Measurements from ENCODE around the gene NRL. TPM values are rescaled to one million over a fixed set of nuclear protein-coding genes. Genes with fewer than 3 reads are reported as not detected.

Gene NRL
- total RNA-seq, 1 experiment from 2014 or later = 1.4 TPM

- Histone ChIP-seq H3K27me3 (ENCODE audit: control insufficient read depth, insufficient read depth, low read length) (no peaks in the 10 kb centered on the region), H3K27ac (ENCODE audit: low read length) (peak overlapping the region; percentile 84; the same call in 1 of the 2 replicates), H3K4me3 (ENCODE audit: low read depth in 2 of 2, low read length in 2 of 2) (no peak overlapping the region), H3K36me3 (ENCODE audit: control insufficient read depth, insufficient read depth, low read length) (no peaks in the 10 kb centered on the region; the same call in 1 of the 2 replicates), H3K9me3 (ENCODE audit: control insufficient read depth, insufficient read depth, low read depth, low read length) (no peaks in the 10 kb centered on the region), H3K4me1 (ENCODE audit: control insufficient read depth, insufficient read depth, low read length) (peaks cover 5% of the 10 kb centered on the region; the same call in 1 of the 2 replicates)
- DNase-seq (ENCODE audit: low read depth, low spot score) = no peak
- ChIA-PET POLR2A (no interaction called here), CTCF (interaction anchor here (0.5 to 4.0 kb wide), 2 partner anchors 35 to 84 kb away, joined by 3 to 50 read pairs; no protein-coding TSS in a partner anchor)
- ATAC-seq = no peak
- intact Hi-C loops (cut with micrococcal nuclease; ENCODE audit: unreplicated experiment) (no loop called here), in situ Hi-C loops (cut with HindIII; ENCODE audit: low pct_unique_long_range_greater_than_20kb, low sequenced_read_pairs) (no loop called here)
- no peak for TF ChIP-seq REST (IDR thresholded peaks at IDR 0.05; ENCODE audit: insufficient read depth in 1 of 2, low read depth in 2 of 2, low read length in 1 of 2)
- no peak for TF ChIP-seq TCF7L2 (IDR thresholded peaks at IDR 0.05; ENCODE audit: low read depth, low read length)
- no peak for TF ChIP-seq POLR2AphosphoS5 (IDR thresholded peaks at IDR 0.05; ENCODE audit: low read depth, low read length)
- no peak for TF ChIP-seq SIN3A (IDR thresholded peaks at IDR 0.05; ENCODE audit: borderline replicate concordance, insufficient read depth, low read depth, low read length)
- BruUV-seq (replicated peaks) = TSS peak; percentile 66
Measured at GRCh38 chr14:24092505-24093206, 22.1 kb downstream of the NRL start.

GRCh38 chr14:24092110-24092504 is 22.6 kb downstream of the NRL start:
- ATAC-seq (no peak), DNase-seq (ENCODE audit: low read depth, low spot score) (no peak)
- ChIA-PET CTCF (interaction anchor here (4.0 kb wide), 1 partner anchor 34 kb away, joined by 50 read pairs; no protein-coding TSS in a partner anchor), POLR2A (no interaction called here)
- in situ Hi-C loops (cut with HindIII; ENCODE audit: low pct_unique_long_range_greater_than_20kb, low sequenced_read_pairs) (no loop called here), intact Hi-C loops (cut with micrococcal nuclease; ENCODE audit: unreplicated experiment) (no loop called here)
- Histone ChIP-seq H3K9me3 (ENCODE audit: control insufficient read depth, insufficient read depth, low read depth, low read length) (no peaks in the 10 kb centered on the region), H3K27ac (ENCODE audit: low read length) (no peak overlapping the region), H3K4me3 (ENCODE audit: low read depth in 2 of 2, low read length in 2 of 2) (no peak overlapping the region), H3K36me3 (ENCODE audit: control insufficient read depth, insufficient read depth, low read length) (no peaks in the 10 kb centered on the region; the same call in 1 of the 2 replicates), H3K27me3 (ENCODE audit: control insufficient read depth, insufficient read depth, low read length) (no peaks in the 10 kb centered on the region), H3K4me1 (ENCODE audit: control insufficient read depth, insufficient read depth, low read length) (peaks cover 5% of the 10 kb centered on the region; the same call in 1 of the 2 replicates)
- TF ChIP-seq CTCF (IDR thresholded peaks at IDR 0.05) = no peak
- no peak for TF ChIP-seq POLR2AphosphoS5 (IDR thresholded peaks at IDR 0.05; ENCODE audit: low read depth, low read length)
- no peak for TF ChIP-seq REST (IDR thresholded peaks at IDR 0.05; ENCODE audit: insufficient read depth in 1 of 2, low read depth in 2 of 2, low read length in 1 of 2)
- no peak for TF ChIP-seq SIN3A (IDR thresholded peaks at IDR 0.05; ENCODE audit: borderline replicate concordance, insufficient read depth, low read depth, low read length)
- no peak for TF ChIP-seq TCF7L2 (IDR thresholded peaks at IDR 0.05; ENCODE audit: low read depth, low read length)
- BruUV-seq (replicated peaks) = no TSS peak
